Renal cortical epithelial cell (primary cell): ENCODE results near the gene STRADB. TPM values are rescaled to one million over a fixed set of nuclear protein-coding genes. Genes with fewer than 3 reads are reported as not detected.
"Not testable (repeated sequence)": the region's sequence is repeated elsewhere in the genome, so short reads cannot be mapped to it uniquely, and the experiment has no call there.

Experiments
- DNase-seq: peaks from one replicate; pipeline ENCODE4 v3.0.0-alpha.2; 2011; ENCODE audit warnings: low read depth
- total RNA-seq: library from RNA; depleted of rRNA; stranded (reverse); fragments of >200 nt; gene quantifications from 2 replicates; pipeline ENCODE4 v1.2.3, GENCODE V29; 2014

Gene STRADB, protein sequence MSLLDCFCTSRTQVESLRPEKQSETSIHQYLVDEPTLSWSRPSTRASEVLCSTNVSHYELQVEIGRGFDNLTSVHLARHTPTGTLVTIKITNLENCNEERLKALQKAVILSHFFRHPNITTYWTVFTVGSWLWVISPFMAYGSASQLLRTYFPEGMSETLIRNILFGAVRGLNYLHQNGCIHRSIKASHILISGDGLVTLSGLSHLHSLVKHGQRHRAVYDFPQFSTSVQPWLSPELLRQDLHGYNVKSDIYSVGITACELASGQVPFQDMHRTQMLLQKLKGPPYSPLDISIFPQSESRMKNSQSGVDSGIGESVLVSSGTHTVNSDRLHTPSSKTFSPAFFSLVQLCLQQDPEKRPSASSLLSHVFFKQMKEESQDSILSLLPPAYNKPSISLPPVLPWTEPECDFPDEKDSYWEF
- 27.3 and 46.1 TPM in 2 replicates for total RNA-seq

DNA sequence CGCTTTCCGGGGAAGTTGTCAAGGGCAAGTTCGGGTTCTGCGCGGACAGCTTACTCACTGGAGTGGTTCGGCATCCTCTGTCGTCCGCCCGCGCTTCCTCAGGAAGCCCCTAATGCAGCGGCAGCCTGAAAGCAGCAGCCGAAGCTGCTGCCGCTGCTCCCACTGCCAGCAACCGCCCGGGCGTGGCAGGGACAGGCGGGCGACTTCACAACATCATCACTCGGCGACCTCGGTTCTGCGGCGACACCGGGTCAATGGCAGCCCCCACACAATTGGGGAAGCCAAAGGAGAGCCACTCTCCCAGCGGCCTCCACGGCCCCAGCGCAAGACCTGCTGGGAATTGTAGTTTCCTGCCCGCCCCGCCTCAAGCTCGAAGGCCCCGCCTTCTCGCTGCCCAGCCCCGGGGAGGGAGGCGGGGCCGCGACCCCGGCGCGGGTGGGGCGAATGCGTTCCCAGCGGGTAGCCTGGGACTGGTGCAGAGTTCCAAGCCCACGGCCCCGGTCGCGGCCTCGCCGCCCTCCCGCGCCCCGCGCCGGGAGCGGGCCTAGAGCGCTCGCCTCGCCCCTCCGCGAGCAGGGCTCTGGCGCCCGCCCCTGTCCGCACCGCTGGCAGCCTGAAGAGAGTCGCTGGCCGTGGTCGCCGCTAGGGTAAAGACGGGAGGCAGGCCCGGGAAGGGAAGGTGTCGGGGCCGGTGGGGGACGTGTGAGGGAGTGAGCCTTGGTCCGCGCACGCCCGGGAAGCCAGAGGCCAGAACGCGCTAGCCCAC is at the start of gene STRADB, which contains the start of gene TRAK2:
Gene STRADB, plus strand, starts transcription at position 449 of the 766 bp plus-strand sequence. CDS start 3,101 bp downstream, outside the sequence.
Gene TRAK2, minus strand, starts transcription at position 167 of the 766 bp plus-strand sequence. CDS start 30,951 bp downstream, outside the sequence.
- DNase-seq = peak; percentile 83

DNA sequence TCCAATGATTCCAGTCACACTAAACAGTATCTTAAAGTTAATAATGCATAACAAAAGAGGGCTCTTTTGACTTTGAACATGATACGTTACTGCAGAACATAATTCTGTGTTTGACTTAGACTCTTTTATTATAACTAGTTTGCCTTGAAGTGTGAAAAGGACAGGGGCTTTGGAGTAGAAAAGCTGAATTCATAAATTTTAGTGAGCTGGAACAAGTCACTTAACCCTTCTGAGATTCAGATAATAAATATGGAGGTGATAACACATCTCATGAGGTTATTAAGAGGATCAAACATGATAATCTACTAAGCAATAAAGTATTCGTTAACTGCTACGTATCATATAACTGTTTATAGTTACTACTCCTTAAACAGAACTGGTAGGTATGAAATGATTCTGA is 49.7 kb upstream of the STRADB start:
- no peak for DNase-seq

DNA sequence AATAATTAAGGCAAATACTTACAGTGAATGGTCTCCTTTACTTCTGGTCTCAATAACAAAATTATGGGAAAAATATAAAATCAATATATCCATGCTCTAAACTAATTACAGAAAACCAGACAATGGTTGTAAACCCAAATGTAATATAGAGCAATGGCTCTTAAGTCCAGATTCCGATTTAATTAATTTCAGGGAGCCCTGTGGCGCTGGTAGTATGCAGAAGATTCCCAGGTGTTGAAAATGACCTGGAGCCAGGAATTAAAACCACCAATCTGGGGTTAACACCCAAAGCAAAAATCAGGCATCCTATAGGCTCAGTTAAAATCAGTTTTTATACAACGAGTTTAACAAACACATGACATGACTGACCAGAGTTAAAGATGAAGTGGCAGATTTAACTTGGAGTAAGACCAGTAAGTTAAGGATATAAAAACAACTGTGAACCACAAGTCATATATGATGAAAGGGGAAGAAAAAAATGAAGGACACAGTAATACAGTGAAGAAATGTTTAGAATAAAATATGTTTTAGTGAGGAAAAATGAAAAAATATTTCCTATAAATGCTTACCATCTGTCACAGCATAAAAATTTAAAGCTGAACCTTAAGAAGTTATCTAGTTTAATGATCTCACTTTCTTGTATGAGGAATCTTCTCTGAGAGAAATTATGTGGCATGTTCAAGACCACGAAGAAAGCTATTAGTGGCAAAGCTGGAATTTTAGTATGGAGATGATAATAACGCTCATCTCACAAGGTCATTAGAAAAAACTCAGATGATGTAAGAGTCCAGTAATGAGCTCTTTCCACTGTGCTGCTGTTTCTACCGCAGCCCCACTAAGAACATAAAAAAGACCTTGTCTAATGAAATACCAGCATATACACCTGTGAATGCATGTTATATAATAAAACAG is 48.6 kb upstream of the STRADB start:
- DNase-seq = peak; percentile 46

DNA sequence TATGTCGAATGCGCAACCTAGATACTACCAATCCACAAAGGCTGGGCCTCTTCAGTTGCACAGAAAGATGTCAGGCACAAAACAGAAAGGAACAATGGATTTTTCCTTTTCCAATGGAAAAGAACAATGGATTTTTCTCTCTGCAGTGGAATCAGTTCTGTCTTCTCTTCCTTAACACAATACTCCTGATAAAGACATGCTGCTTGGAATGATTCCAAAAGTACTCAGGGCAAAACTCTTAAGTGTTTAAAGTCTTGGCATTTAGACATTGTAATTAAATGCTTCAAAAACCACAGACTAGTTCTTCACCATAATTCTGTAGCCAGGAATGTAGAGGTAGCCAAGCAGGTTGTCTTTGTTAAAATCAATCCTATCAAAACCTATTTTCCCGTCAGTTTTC is 47.7 kb upstream of the STRADB start:
- peak; percentile 96 for DNase-seq

DNA sequence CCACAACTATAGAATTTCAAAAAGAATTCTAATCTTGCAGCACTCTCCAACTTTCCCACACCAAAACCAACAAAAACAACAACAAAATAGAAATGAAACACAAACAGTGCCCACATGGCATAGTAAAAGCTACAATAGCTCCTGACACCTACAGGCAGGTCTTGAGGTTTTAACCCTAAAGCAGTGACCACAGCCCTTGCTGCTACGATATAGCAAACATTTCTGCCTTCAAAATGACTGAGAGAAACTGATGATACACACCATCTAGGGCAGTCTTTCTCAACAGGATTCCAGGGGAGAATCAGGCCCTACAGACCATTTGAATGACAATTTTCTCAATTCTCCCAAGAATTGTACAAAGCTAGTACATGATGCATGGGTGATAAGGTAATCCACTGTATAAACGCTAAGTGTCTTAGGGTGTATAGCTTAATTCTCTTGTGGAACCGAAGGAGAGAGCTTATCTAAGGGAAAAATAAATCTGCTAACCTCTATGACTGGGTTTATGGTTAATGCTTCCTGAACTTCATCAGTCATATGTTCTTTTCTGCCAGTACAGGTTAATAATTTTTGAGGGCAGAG is 46.8 kb upstream of the STRADB start:
- peak; percentile 50 for DNase-seq

DNA sequence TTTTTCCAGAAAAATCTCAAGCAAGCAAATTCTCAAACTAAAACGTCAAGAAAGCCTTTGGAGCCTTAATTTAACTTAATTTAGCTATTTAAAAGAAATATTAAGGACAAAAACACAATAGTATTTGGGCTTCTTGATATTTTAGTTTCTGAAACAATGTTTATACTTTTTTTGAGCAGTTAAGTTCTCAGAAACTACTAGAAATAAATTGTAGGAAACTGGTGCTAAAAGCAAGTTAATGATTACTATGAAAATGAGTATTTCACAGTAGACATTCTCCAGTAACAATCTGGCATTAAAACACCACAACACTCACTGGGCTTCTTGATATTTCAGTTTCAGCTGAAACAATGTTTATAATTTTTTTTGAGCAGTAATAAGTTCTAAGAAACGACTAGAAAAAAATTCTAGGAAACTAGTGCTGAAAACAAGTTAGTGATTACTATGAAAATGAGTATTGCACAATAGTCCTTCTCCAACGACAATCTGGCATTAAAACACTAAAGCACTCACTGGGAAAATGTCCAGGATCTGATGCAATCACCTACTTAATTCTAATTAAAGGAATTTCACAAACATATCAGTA is 45.4 kb upstream of the STRADB start:
- DNase-seq = peak; percentile 96

DNA sequence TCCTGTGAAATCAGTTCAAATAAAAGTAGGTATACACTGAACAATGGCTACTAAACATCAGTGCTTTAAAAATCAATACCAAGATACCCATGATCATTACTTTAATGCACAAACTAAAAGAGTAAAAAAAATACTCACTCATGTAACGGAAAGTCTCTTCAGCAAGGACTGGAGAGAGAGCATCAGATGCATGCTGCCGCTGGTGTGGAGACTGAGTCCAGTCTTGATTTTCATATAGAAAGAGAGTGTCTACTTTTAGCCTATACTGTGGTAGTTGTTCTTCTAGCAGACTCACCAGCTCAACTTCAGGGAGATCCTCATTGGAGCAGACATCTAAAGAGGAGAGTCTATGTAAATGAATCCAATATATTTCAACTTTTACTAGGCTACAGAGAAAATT is 44.3 kb upstream of the STRADB start:
- no peak for DNase-seq

DNA sequence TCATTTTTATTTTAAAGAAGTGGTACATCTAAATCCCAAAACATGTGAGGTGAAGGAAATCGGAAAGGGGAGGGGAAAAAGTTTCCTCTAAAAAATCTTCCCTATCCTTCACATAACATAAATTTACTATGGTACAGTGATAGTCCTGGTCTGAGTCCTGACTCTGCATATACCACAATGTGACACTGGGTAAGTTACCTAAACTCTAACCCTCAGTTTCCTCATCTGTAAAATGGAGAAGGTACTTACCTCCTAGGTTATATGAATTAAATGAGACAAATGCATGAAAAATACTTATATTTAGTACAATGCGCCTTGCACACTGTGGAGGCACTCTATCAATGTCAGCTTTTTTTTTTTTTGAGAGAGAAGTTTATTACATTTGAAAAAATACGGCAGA is 42.6 kb upstream of the STRADB start:
- no peak for DNase-seq

DNA sequence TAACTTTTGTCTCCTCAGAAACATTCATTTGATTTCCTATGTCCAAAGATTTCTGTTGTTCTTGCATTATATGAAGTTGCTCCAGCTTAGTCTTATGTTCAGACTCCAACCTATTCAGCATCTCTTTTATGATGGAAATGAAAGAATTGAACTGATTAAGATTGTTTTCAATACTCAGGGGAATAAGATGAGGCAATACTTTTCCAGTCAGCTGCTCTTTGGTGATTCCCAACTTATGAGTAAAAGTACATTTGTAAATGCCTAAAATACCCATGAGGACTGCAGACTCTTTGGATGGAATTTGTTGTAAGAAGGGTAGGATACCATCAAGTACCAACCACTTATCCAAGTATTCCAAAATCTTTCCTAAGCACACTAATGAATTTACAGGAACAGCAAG is 40.1 kb upstream of the STRADB start:
- peak; percentile 54 for DNase-seq

DNA sequence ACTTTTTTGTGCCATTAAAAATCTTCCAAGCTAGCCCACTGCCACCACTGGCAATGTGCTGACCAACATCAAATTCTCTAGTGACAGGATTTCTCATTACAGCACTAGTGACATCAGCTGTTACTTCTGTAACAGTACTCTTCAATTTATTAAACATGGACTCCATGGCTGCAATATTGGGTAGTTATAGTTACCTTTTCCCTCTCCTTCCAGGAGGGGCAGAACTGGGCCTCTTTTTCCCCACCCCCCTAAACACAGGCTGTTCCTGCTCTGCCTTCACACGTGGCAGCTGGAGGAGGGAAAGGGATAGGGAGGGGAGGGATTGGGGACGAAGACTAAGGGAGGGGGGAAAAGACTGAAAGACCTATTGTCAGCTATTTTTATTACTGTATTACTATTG is 38.4 kb upstream of the STRADB start:
- DNase-seq = no peak

DNA sequence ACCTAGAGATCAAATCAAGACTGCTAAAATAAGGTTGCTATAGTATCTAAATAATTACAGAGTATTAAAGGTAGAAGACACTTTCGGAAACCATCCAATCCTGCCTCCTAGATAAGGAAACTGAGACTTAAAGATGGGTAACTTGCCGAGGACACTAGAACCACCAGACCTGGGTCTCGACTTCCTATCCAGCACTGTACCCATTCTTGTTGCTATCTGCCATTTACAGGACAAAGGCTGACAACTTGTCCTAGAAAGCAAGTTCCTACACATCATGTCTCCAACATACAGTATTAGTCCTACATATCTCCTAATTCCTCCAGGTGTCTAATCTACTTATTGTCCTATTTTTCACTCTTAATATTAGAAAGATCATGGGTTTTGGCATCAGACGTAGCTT is 38.0 kb upstream of the STRADB start:
- DNase-seq = no peak

DNA sequence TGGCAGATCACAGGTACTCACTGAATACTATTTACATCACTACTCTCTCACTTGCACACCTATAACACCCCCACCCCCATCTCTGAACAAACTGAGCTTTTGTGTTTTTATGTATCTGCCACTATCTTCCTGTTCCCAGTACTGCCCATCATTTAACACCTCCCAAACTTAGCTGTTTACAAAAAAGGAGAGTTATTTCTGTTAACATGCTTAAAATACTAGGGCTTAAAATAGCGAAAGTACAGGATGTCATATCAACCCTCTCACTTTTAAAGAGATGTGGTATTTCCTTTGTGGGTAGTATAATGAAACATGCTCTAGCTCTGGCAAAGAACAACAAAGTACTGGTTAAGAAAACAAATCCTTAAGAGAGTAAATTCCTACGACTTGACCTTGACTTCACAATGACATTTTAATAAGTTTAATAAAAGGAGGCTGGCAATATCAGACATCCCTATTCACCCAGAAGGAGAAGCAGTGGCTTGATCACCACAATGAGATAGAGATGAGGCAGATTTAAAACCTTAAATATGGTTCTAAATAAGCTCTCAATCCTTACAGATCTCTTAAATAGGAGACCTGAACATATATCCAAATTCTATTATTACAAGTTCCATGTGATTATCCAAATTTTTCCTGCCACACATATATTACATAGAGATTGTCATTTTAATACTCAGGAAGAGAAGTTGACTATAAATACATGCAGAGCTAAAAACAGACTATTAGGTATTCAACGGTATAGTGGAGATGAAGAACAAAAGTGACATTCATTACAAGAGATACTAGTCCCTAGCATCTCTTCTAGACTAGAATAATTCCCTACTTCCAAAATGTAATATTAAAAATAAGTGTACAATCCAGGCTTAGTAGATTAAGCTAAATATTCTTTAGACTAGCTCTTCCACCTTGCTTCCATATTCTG is 37.2 kb upstream of the STRADB start:
- DNase-seq = peak; percentile 66

DNA sequence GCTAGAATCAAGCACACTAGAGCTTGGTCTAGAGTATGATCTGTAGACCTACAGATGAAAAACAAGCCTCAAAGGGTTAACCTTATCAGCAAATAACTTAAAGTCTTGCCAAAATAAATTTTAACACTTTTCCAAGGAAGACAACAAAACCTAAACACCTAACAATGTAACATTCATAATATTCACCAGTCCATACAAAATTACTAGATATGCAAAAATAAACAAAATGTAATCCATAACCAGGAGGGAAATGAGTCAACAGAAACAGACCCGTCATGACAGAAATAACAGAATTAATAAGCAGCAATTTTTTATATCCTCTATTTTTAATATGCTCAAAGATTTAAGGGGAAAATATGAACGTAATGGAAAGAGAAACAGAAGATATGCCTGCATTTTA is 36.4 kb upstream of the STRADB start:
- DNase-seq = no peak

DNA sequence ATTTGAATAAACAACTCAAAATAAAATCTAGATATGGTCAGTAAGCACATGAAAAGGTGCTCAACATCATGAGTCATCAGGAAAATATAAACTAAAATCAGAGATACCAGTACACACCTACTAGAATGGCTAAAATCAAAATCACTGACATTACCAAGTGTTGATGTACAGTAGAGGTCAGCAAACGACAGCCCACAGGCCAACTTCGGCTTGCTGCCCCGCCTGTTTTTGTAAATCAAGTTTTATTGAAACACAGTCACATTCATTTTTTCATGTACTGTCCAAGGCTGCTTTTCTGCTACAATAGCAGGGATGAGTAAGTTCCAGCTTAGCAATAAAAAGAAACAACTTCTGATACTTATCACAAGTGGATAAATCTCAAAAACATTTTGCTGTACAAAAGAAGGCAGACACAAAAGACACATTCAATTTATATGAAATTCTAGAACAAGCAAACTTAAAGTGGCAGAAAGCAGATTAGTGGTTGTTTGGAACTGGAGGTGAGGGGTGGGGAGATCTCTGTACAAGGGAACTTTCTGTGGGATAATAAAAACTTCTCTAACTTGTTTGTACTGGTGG is 32.4 kb upstream of the STRADB start:
- DNase-seq = no peak

DNA sequence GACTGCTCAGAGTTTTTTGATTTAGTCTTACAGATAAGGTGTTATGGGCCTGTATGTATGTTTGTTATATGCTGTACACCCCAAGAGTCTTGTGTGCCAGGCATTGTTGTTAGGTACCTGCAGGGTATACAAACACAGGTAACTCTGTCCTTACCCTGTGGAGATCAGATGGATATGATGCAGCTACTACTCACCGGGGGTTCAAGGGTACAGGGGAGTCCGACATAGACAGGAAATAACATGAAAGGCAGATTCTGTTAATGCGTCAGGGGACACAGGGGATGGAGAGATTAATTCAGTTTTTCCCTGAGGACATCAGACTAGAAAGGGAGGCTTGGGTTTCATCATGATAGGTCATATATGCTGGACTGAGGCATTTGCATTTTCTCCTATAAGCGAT is 31.6 kb upstream of the STRADB start:
- no peak for DNase-seq

DNA sequence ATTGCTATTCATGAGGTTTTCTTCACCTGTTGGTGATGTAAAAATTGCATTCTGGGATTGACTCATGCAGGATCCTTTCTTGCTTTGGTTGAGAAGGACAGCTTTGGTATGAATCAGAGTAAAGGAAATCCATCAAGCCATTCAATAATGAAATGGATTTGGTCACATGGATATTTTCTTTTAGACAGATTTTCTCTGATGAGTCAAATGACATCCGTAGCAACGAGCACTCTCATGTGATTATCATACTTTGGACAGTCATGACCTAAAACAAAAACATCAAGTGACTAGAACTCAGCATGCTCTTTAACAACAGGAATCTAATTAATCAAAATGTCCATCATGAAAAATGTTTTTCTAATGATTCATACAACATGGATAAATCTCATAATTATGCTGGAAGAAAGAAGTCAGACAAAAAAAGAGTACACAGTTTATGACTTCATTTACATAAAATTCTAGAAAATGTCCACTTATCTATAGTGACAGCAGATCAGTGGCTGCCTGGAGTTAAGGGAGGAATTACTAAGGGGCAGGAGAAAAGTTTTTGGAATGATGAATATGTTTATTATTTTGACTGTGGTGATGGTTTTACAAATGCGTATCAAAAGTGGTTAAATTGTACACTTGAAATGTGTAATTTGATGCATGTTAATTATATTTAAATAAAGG is 31.0 kb upstream of the STRADB start:
- DNase-seq = peak; percentile 70

DNA sequence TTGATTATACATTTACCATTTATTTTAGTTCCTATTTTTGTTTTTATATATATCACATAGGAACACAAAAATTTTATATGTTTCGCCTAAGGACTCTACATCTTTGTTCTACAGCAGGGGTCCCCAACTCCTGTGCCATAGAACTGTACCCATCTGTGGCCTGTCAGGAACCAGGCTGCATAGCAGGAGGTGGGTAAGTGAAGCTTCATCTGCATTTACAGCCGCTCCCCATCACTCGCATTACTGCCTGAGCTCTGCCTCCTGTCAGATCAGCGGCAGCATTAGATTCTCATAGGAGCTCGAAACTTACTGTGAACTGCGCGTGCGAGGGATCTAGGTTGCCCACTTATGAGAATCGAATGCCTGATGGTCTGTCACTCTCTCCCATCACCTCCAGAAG is 25.6 kb upstream of the STRADB start:
- DNase-seq = no peak

DNA sequence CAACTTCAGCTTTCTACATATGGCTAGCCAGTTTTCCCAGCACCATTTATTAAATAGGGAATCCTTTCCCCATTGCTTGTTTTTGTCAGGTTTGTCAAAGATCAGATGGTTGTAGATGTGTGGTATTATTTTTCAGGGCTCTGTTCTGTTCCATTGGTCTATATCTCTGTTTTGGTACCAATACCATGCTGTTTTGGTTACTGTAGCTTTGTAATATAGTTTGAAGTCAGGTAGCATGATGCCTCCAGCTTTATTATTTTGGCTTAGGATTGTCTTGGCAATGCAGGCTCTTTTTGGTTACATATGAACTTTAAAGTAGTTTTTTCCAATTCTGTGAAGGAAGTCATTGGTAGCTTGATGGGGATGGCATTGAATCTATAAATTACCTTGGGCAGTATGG is 23.2 kb upstream of the STRADB start:
- DNase-seq = not testable (repeated sequence)

DNA sequence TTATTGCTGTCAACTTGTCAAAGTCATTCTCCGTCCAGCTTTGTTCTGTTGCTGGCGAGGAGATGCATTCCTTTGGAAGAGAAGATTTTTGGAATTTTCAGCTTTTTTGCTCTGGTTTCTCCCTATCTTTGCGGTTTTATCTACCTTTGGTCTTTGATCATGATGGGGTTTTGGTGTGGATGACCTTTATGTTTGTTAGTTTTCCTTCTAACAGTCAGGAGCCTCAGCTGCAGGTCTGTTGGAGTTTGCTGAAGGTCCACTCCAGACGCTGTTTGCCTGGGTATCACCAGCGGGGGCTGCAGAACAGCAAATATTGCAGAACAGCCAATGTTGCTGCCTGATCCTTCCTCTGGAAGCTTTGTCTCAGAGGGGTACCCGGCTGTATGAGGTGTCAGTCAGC is 21.7 kb upstream of the STRADB start:
- not testable (repeated sequence) for DNase-seq
